A549 (cell line): ENCODE measurements around the gene EFHD2. TPM values are rescaled to one million over a fixed set of nuclear protein-coding genes. Genes with fewer than 3 reads are reported as not detected.

Source experiments
- ATAC-seq, 2 experiments: fragments of 200-7000 bp in 1 of 2; fragments of >200 bp in 1 of 2; cut with Nextera tagmentation in 1 of 2; cut with Tn5 transposase in 1 of 2; 3 replicates each; pipeline versions ENCODE4 v1.8.0 to v1.9.1; 2018 to 2020; ENCODE audit warnings: mild to moderate bottlenecking in 1 of 2, moderate library complexity in 1 of 2
- CTCF ChIA-PET: fragments of 300-600 bp; sonication (Branson Sonifier 250); formaldehyde crosslinking; extraction: SDS; loops from one replicate; lab custom pipeline; 2021; ENCODE audit warnings: antibody characterized with exemption, inconsistent platforms; lab: Yijun Ruan, JAX
- POLR2A ChIA-PET: fragments of 350-600 bp; formaldehyde crosslinking; extraction: SDS; loops from one replicate; lab custom pipeline; 2021; ENCODE audit warnings: antibody characterized with exemption, inconsistent platforms; lab: Yijun Ruan, JAX
- DNase-seq, 2 experiments: peaks; one replicate each; pipeline versions ENCODE4 v3.0.0 to v3.0.0-alpha.2; 2011 to 2016; ENCODE audit warnings: low read depth in 1 of 2, low spot score in 1 of 2
- FAIRE-seq: peaks from 2 replicates; lab custom pipeline; 2011; peaks lifted over from hg19 to GRCh38; lab: Jason Lieb, UNC
- H3K27ac ChIP-seq, 2 experiments: fragments of >200 bp; sonication (Bioruptor Twin); formaldehyde crosslinking; 3 replicates each; pipeline ENCODE4 v1.5.1; 2016 to 2017
- H3K4me1 ChIP-seq: fragments of >200 bp; sonication (Bioruptor Twin); formaldehyde crosslinking; 3 replicates; pipeline ENCODE4 v1.6.1; 2016
- H3K4me2 ChIP-seq: fragments of >200 bp; sonication (Bioruptor Twin); formaldehyde crosslinking; 3 replicates; pipeline ENCODE4 v1.6.1; 2016
- H3K4me3 ChIP-seq: fragments of >200 bp; sonication (Bioruptor Twin); formaldehyde crosslinking; 3 replicates; pipeline ENCODE4 v1.5.1; 2016
- H3K9me3 ChIP-seq: fragments of >200 bp; sonication (Bioruptor Twin); formaldehyde crosslinking; 3 replicates; pipeline ENCODE4 v1.6.1; 2016
- CBX8 ChIP-seq: fragments of 200-600 bp; sonication (generic); IDR thresholded peaks from 2 replicates; pipeline ENCODE4 v1.6.1; 2016
- ELK1 ChIP-seq: fragments of 150-350 bp; IDR thresholded peaks from 2 replicates; pipeline ENCODE4 v1.6.1; 2014; ENCODE audit warnings: low read depth, mild to moderate bottlenecking, low read length
- GATA3 ChIP-seq: IDR thresholded peaks from 2 replicates; pipeline ENCODE4 v1.6.1; 2012; ENCODE audit warnings: borderline replicate concordance
- HOXA7 ChIP-seq: fragments of 250-450 bp; sonication (Bioruptor Pico); IDR thresholded peaks from 2 replicates; pipeline ENCODE4 v1.5.0; 2020; ENCODE audit warnings: mild to moderate bottlenecking, moderate library complexity
- KDM5A ChIP-seq: fragments of 200-600 bp; sonication (generic); IDR thresholded peaks from 2 replicates; pipeline ENCODE4 v1.6.1; 2016; ENCODE audit warnings: antibody characterized with exemption, mild to moderate bottlenecking
- MAX ChIP-seq: IDR thresholded peaks from 2 replicates; pipeline ENCODE4 v1.6.1; 2012
- NR3C1 ChIP-seq: fragments of >200 bp; sonication (Bioruptor Twin); formaldehyde crosslinking; IDR thresholded peaks from 3 replicates; pipeline ENCODE4 v1.6.1; 2017
- PBX3 ChIP-seq: IDR thresholded peaks from 2 replicates; pipeline ENCODE4 v1.6.1; 2012
- PHF8 ChIP-seq: fragments of 200-600 bp; sonication (generic); IDR thresholded peaks from 2 replicates; pipeline ENCODE4 v1.6.1; 2016; ENCODE audit warnings: low read depth, mild to moderate bottlenecking, antibody characterized with exemption, moderate library complexity, borderline replicate concordance
- POLR2A ChIP-seq: IDR thresholded peaks from 2 replicates; pipeline ENCODE4 v1.6.1; 2012; ENCODE audit warnings: mild to moderate bottlenecking, low read length
- REST ChIP-seq: fragments of 200-600 bp; sonication (generic); IDR thresholded peaks from 2 replicates; pipeline ENCODE4 v1.6.1; 2016; ENCODE audit warnings: antibody characterized with exemption, mild to moderate bottlenecking, moderate library complexity
- RFX5 ChIP-seq: fragments of 450-650 bp; IDR thresholded peaks from 2 replicates; pipeline ENCODE4 v1.7.1; 2014; ENCODE audit warnings: antibody characterized with exemption, mild to moderate bottlenecking, moderate library complexity
- RNF2 ChIP-seq: fragments of 200-600 bp; sonication (generic); IDR thresholded peaks from 2 replicates; pipeline ENCODE4 v1.6.1; 2016; ENCODE audit warnings: low read depth, mild to moderate bottlenecking, antibody characterized with exemption, moderate library complexity, borderline replicate concordance
- SREBF2 ChIP-seq: fragments of 450-650 bp; IDR thresholded peaks from 2 replicates; pipeline ENCODE4 v1.6.1; 2014; ENCODE audit warnings: mild to moderate bottlenecking, moderate library complexity
- TFCP2L1 ChIP-seq: fragments of 250-450 bp; sonication (Bioruptor Pico); IDR thresholded peaks from 2 replicates; pipeline ENCODE4 v1.5.0; 2021; ENCODE audit warnings: mild to moderate bottlenecking
- ZFP36 ChIP-seq: fragments of 450-650 bp; IDR thresholded peaks from 2 replicates; pipeline ENCODE4 v1.6.1; 2014; ENCODE audit warnings: borderline replicate concordance; ENCODE audit not compliant: partially characterized antibody
- WGBS: methylation state at CpG from one replicate; pipeline ENCODE4 v1.1.6; 2017; ENCODE audit errors: missing lambda C conversion rate; 5-methylcytosine and 5-hydroxymethylcytosine counted together
- polyA plus RNA-seq, 4 experiments: library from polyadenylated mRNA; depleted of rRNA in 3 of 4; stranded (reverse); fragments of >200 nt; fragmentation: RNase III in 1 of 4; extraction: RNeasy Plus Mini Kit Qiagen cat#74134 plus additional on column Dnase treatment in 1 of 4; gene quantifications; 2 replicates in 3 of 4; 3 replicates in 1 of 4; pipeline ENCODE4 v1.2.3, GENCODE V29; 2011 to 2017

EFHD2 gene
- polyA plus RNA-seq, 2 of the 4 experiments (the other 2 are of a cell fraction): 33.1 to 96.2 TPM

GRCh38 chr1:15370268-15370667 is 39.4 kb upstream of the EFHD2 start:
- no peak for FAIRE-seq
- Histone ChIP-seq H3K9me3 (no peaks in the 10 kb centered on the region), H3K4me1 (peaks cover 18% of the 10 kb centered on the region), H3K27ac (no peak overlapping the region), H3K4me3 (no peak overlapping the region)
- ATAC-seq: no peak
- DNase-seq: no peak
- ChIA-PET POLR2A (no interaction called here), CTCF (interaction anchor here (1.2 kb wide), 1 partner anchor 9 kb away, joined by 3 read pairs; no protein-coding TSS in a partner anchor)
- TF ChIP-seq RFX5: no peak
- TF ChIP-seq NR3C1: no peak
- no peak for TF ChIP-seq ZFP36
- TF ChIP-seq MAX: no peak
- TF ChIP-seq, all 56 proteins: peak for 0
- H3K4me2 ChIP-seq: no peak overlapping the region
- WGBS: 96% methylated on average over 4 of the region's 4 CpGs

- no peak for FAIRE-seq
These were observed 38.7 kb upstream of the EFHD2 start for GRCh38 chr1:15370781-15371520.

More at GRCh38 chr1:15370781-15371520, 38.7 kb upstream of the EFHD2 start:
- DNase-seq (no peak), ATAC-seq (no peak)
- Histone ChIP-seq H3K4me3 (no peak overlapping the region), H3K9me3 (no peaks in the 10 kb centered on the region), H3K4me2 (no peak overlapping the region), H3K27ac (peak overlapping the region in 1 of 2 experiments; percentile 28; a peak in 1 of 6 replicates), H3K4me1 (peaks cover 18% of the 10 kb centered on the region)
- TF ChIP-seq REST (no peak), NR3C1 (no peak), PBX3 (no peak), TFCP2L1 (CRISPR knock-in tag) (no peak), ELK1 (no peak), PHF8 (no peak), SREBF2 (no peak), KDM5A (no peak), GATA3 (no peak), HOXA7 (CRISPR knock-in tag) (no peak), RNF2 (no peak), RFX5 (no peak), CBX8 (no peak), POLR2A (no peak)
- POLR2A ChIA-PET: no interaction called here
- CTCF ChIA-PET: interaction anchor here (1.2 kb wide), 1 partner anchor 10 kb away, joined by 3 read pairs; no protein-coding TSS in a partner anchor
- 76% methylated on average over 13 of the region's 16 CpGs for WGBS
